SH-SY5Y (cell line): Measurements from ENCODE around the gene FGD4.

Source experiments
- GATA2 ChIP-seq: IDR thresholded peaks from 2 replicates; pipeline ENCODE4 v1.6.1; 2011; ENCODE audit warnings: mild to moderate bottlenecking, low read depth, low read length
- GATA3 ChIP-seq: IDR thresholded peaks from 2 replicates; pipeline ENCODE4 v1.6.1; 2011; ENCODE audit warnings: low read depth, mild to moderate bottlenecking, low read length, moderate library complexity

FGD4 gene

DNA sequence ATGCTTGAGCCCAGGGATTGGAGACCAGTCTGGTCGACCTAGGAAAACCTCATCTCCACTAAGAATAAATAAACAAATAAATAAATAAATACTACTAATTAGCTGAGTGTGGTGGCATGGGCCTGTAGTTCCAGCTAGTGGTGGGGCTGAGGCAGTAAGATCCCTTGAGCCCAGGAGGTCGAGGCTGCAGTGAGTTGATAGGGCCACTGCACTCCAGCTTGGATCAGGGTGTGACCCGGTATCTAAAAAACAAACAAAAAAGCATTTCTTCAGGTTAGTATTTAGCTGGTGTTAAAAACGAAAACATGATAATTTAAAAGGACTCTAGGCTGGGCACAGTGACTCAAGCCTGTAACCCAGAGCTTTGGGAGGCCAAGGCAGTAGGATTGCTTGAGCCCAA lies 1.2 kb upstream of the FGD4 start:
- no peak for TF ChIP-seq GATA3
- TF ChIP-seq GATA2 = no peak

- TF ChIP-seq GATA3 (no peak), GATA2 (no peak)
Measured at GRCh38 chr12:32398816-32399369, 465 bp upstream of the FGD4 start.

GRCh38 chr12:32400114-32400672 lies 835 bp downstream of the FGD4 start:
- TF ChIP-seq GATA2 (no peak), GATA3 (no peak)

GRCh38 chr12:32400866-32401265 lies 1.5 kb downstream of the FGD4 start:
- TF ChIP-seq GATA3 = no peak
- no peak for TF ChIP-seq GATA2

- TF ChIP-seq GATA2 (no peak), GATA3 (no peak)
Measured at GRCh38 chr12:32402170-32402569, 2.8 kb downstream of the FGD4 start.

DNA sequence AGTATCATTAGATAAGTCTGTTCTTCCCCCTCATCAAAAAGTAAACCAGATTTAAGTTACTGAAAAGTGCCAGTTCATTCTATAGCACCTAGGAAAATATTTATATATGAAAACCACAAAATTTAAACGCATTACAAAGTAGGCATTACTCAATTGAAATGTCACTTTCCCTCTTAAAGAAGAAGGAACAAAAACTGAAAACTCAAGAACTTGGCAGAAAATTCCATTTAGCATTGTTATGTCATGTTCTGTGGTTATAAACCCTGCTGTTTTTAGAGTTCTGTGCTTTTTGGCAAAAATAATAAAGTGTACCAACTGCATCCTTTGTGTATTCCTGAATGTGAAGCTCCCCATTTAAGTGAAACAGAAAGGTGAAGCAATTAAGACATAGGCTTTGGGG lies 3.6 kb downstream of the FGD4 start:
- TF ChIP-seq GATA3 (no peak), GATA2 (no peak)

- no peak for TF ChIP-seq GATA2
- no peak for TF ChIP-seq GATA3
Measured at GRCh38 chr12:32407795-32408194, 8.4 kb downstream of the FGD4 start.

DNA sequence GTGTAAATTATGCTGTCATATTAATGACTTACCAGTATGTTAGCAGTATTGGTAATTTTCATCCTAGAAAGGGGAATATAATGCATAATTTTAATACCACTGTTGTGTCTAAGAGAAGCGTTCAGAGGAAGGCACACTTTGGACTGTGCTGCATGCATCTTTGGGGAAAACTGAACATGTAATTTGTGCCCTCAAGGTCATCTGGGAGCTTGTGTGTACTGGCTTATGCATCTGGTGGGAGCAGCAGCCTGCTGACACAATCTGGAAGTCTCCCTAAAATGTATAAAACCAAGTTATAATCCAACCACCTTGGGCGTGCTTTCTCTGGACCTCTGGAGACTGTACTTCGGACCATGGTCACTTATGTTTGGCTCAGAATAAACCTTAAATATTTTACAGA lies 14.1 kb downstream of the FGD4 start:
- no peak for TF ChIP-seq GATA3
- no peak for TF ChIP-seq GATA2

DNA sequence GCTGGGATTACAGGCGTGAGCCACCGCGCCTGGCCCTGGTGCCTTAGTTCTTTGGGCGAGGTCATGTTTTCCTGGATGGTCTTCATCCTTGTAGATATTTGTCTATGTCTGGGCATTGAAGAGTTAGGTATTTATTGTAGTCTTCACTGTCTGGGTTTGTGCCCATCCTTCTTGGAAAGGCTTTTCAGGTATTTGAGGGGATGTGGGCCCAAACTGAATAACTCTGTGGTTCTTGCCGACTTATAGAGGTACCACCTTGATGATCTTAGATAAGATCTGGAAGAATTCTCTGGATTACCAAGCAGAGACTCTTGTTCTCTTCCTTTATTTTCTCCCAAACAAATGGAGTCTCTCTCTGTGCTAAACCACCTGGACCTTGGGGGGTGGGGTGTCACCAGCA lies 18.9 kb downstream of the FGD4 start:
- TF ChIP-seq GATA2 = no peak
- TF ChIP-seq GATA3 = no peak

DNA sequence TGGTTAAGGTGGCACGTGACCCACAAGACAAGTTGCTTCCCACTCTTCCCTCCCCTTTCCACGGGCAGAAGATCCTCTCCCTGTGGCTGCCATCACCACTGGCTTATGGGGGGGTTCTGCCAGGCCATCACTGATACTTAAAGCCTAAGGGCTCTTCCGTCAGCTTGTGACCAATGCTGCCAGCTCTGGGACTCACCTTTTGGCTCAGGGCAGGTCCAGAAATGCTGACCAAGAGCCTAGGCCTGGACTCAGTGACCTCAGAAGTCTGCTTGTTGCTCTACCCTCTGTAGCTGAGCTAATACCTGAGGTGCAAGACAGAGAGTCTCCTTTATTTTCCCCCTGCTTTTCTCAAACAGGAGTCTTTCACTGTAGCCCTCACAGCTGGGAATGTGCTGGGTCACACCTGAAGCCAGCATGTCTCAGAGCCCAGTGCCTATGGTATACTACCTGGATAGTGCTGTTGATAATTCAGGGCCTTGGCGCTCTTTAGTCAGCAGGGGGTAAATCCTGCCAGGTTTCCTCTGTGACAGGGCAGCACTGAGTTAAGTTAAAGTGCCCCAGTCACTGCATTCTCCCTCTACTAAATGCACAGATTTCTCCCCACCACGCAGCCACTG lies 19.7 kb downstream of the FGD4 start:
- TF ChIP-seq GATA3 = no peak
- no peak for TF ChIP-seq GATA2

- TF ChIP-seq GATA2 = no peak
- no peak for TF ChIP-seq GATA3
Measured at GRCh38 chr12:32419520-32419960, 20.2 kb downstream of the FGD4 start.

- no peak for TF ChIP-seq GATA2
- no peak for TF ChIP-seq GATA3
Measured at GRCh38 chr12:32420356-32420755, 21.0 kb downstream of the FGD4 start.

- TF ChIP-seq GATA2 = no peak
- TF ChIP-seq GATA3 = no peak
Measured at GRCh38 chr12:32423559-32423958, 24.2 kb downstream of the FGD4 start.

GRCh38 chr12:32431025-32431424 lies 31.7 kb downstream of the FGD4 start:
- no peak for TF ChIP-seq GATA3
- TF ChIP-seq GATA2 = no peak
